ENCODE measurements around the gene SH3GL1.

SH3GL1 gene

GRCh38 chr19:4434391-4434790 lies 34.0 kb upstream of the SH3GL1 start:
- POLR2A ChIA-PET = no interaction called here

GRCh38 chr19:4432918-4433506 lies 32.7 kb upstream of the SH3GL1 start:
- CTCF ChIA-PET = no interaction called here
- no peak for TF ChIP-seq L3MBTL2 (conservative IDR thresholded peaks at IDR 0.05)
- no peak for TF ChIP-seq ARNT (IDR thresholded peaks at IDR 0.05)
- TF ChIP-seq PKNOX1 (IDR thresholded peaks at IDR 0.05) = no peak
- TF ChIP-seq LEF1 (IDR thresholded peaks at IDR 0.05; ENCODE audit: borderline replicate concordance) = no peak
- TF ChIP-seq FOXK2 (IDR thresholded peaks at IDR 0.05) = no peak
- no peak for TF ChIP-seq FOXA1 (IDR thresholded peaks at IDR 0.05)
- TF ChIP-seq SP1 (IDR thresholded peaks at IDR 0.05) = no peak
- POLR2A ChIA-PET = no interaction called here

More at GRCh38 chr19:4434391-4434790, 34.0 kb upstream of the SH3GL1 start:
- DNase-seq (ENCODE audit: extremely low spot score) = no peak
- TF ChIP-seq ELF4 (IDR thresholded peaks at IDR 0.05) (no peak), BHLHE40 (IDR thresholded peaks at IDR 0.05; ENCODE audit: borderline replicate concordance) (no peak), PKNOX1 (IDR thresholded peaks at IDR 0.05) (no peak), HDGF (IDR thresholded peaks at IDR 0.05; ENCODE audit: borderline replicate concordance) (no peak), ARNT (IDR thresholded peaks at IDR 0.05) (no peak), CTBP1 (IDR thresholded peaks at IDR 0.05; ENCODE audit: borderline replicate concordance) (no peak), ZNF384 (IDR thresholded peaks at IDR 0.05) (no peak), NFRKB (IDR thresholded peaks at IDR 0.05) (no peak), TARDBP (IDR thresholded peaks at IDR 0.05) (no peak), SUZ12 (IDR thresholded peaks at IDR 0.05) (no peak), LEF1 (IDR thresholded peaks at IDR 0.05; ENCODE audit: borderline replicate concordance) (no peak), FOXA1 (IDR thresholded peaks at IDR 0.05) (no peak), SP1 (IDR thresholded peaks at IDR 0.05) (no peak), L3MBTL2 (conservative IDR thresholded peaks at IDR 0.05) (no peak)
- CTCF ChIA-PET = no interaction called here

GRCh38 chr19:4431808-4432674 lies 31.7 kb upstream of the SH3GL1 start:
- ChIA-PET CTCF (no interaction called here), POLR2A (no interaction called here)
- TF ChIP-seq PKNOX1 (IDR thresholded peaks at IDR 0.05) = no peak
- no peak for TF ChIP-seq BHLHE40 (IDR thresholded peaks at IDR 0.05; ENCODE audit: borderline replicate concordance)
- TF ChIP-seq SP1 (IDR thresholded peaks at IDR 0.05) = no peak
- no peak for TF ChIP-seq FOXA1 (IDR thresholded peaks at IDR 0.05)
- no peak for TF ChIP-seq CTBP1 (IDR thresholded peaks at IDR 0.05; ENCODE audit: borderline replicate concordance)
- no peak for TF ChIP-seq ARNT (IDR thresholded peaks at IDR 0.05)
- no peak for TF ChIP-seq L3MBTL2 (conservative IDR thresholded peaks at IDR 0.05)
- TF ChIP-seq TARDBP (IDR thresholded peaks at IDR 0.05) = no peak
- no peak for TF ChIP-seq LEF1 (IDR thresholded peaks at IDR 0.05; ENCODE audit: borderline replicate concordance)
- TF ChIP-seq FOXK2 (IDR thresholded peaks at IDR 0.05) = no peak
- TF ChIP-seq SUZ12 (IDR thresholded peaks at IDR 0.05) = no peak
- no peak for TF ChIP-seq ZNF384 (IDR thresholded peaks at IDR 0.05)
- no peak for TF ChIP-seq FOXM1 (IDR thresholded peaks at IDR 0.05; ENCODE audit: borderline replicate concordance)
- TF ChIP-seq HDGF (IDR thresholded peaks at IDR 0.05; ENCODE audit: borderline replicate concordance) = no peak
- TF ChIP-seq ELF4 (IDR thresholded peaks at IDR 0.05) = no peak
- no peak for TF ChIP-seq NFRKB (IDR thresholded peaks at IDR 0.05)
- no peak for DNase-seq (ENCODE audit: extremely low spot score)

More at GRCh38 chr19:4432918-4433506, 32.7 kb upstream of the SH3GL1 start:
- no peak for DNase-seq (ENCODE audit: extremely low spot score)

- DNase-seq (ENCODE audit: extremely low spot score) = no peak
- POLR2A ChIA-PET = no interaction called here
- CTCF ChIA-PET = no interaction called here
- TF ChIP-seq FOXM1 (IDR thresholded peaks at IDR 0.05; ENCODE audit: borderline replicate concordance) (no peak), LEF1 (IDR thresholded peaks at IDR 0.05; ENCODE audit: borderline replicate concordance) (no peak), SUZ12 (IDR thresholded peaks at IDR 0.05) (no peak), CTBP1 (IDR thresholded peaks at IDR 0.05; ENCODE audit: borderline replicate concordance) (no peak), NFRKB (IDR thresholded peaks at IDR 0.05) (no peak), HDGF (IDR thresholded peaks at IDR 0.05; ENCODE audit: borderline replicate concordance) (no peak), TARDBP (IDR thresholded peaks at IDR 0.05) (no peak), FOXA1 (IDR thresholded peaks at IDR 0.05) (no peak), ELF4 (IDR thresholded peaks at IDR 0.05) (no peak), L3MBTL2 (conservative IDR thresholded peaks at IDR 0.05) (no peak), ARNT (IDR thresholded peaks at IDR 0.05) (no peak), PKNOX1 (IDR thresholded peaks at IDR 0.05) (no peak), BHLHE40 (IDR thresholded peaks at IDR 0.05; ENCODE audit: borderline replicate concordance) (no peak), FOXK2 (IDR thresholded peaks at IDR 0.05) (no peak), SP1 (IDR thresholded peaks at IDR 0.05) (no peak), ZNF384 (IDR thresholded peaks at IDR 0.05) (no peak)
Measured at GRCh38 chr19:4431296-4431695, 30.9 kb upstream of the SH3GL1 start.

GRCh38 chr19:4430760-4431159 lies 30.4 kb upstream of the SH3GL1 start:
- ChIA-PET POLR2A (no interaction called here), CTCF (no interaction called here)
- no peak for DNase-seq (ENCODE audit: extremely low spot score)
- no peak for TF ChIP-seq ELF4 (IDR thresholded peaks at IDR 0.05)
- TF ChIP-seq PKNOX1 (IDR thresholded peaks at IDR 0.05) = no peak
- TF ChIP-seq LEF1 (IDR thresholded peaks at IDR 0.05; ENCODE audit: borderline replicate concordance) = no peak
- no peak for TF ChIP-seq HDGF (IDR thresholded peaks at IDR 0.05; ENCODE audit: borderline replicate concordance)
- TF ChIP-seq FOXK2 (IDR thresholded peaks at IDR 0.05) = no peak
- no peak for TF ChIP-seq FOXA1 (IDR thresholded peaks at IDR 0.05)
- no peak for TF ChIP-seq ZNF384 (IDR thresholded peaks at IDR 0.05)
- TF ChIP-seq FOXM1 (IDR thresholded peaks at IDR 0.05; ENCODE audit: borderline replicate concordance) = no peak
- TF ChIP-seq ARNT (IDR thresholded peaks at IDR 0.05) = no peak
- TF ChIP-seq SP1 (IDR thresholded peaks at IDR 0.05) = no peak
- no peak for TF ChIP-seq SUZ12 (IDR thresholded peaks at IDR 0.05)
- TF ChIP-seq CTBP1 (IDR thresholded peaks at IDR 0.05; ENCODE audit: borderline replicate concordance) = no peak
- TF ChIP-seq BHLHE40 (IDR thresholded peaks at IDR 0.05; ENCODE audit: borderline replicate concordance) = no peak

All from HEK293T (cell line).